IPS-20b (cell line): Measurements from ENCODE around the gene LONP1.

Experiments
- H3K27ac ChIP-seq: one replicate; pipeline ENCODE4 v1.5.1; 2013; ENCODE audit warnings: low read length
- H3K27me3 ChIP-seq: 2 replicates; pipeline ENCODE4 v1.6.1; 2013; ENCODE audit warnings: mild to moderate bottlenecking, low read length, inconsistent platforms; ENCODE audit not compliant: insufficient read depth
- H3K36me3 ChIP-seq: 2 replicates; pipeline ENCODE4 v1.6.1; 2013; ENCODE audit warnings: low read depth, mild to moderate bottlenecking, inconsistent platforms, low read length, moderate library complexity; ENCODE audit not compliant: insufficient read depth
- H3K4me1 ChIP-seq: 2 replicates; pipeline ENCODE4 v1.6.1; 2013; ENCODE audit warnings: mild to moderate bottlenecking, control low read depth, inconsistent platforms, low read length, moderate library complexity; ENCODE audit not compliant: insufficient read depth
- H3K4me3 ChIP-seq: 2 replicates; pipeline ENCODE4 v1.5.1; 2013; ENCODE audit warnings: mild to moderate bottlenecking, low read length, inconsistent platforms
- H3K9ac ChIP-seq: 2 replicates; pipeline ENCODE4 v1.6.1; 2013; ENCODE audit warnings: low read depth, mild to moderate bottlenecking, inconsistent platforms, low read length, moderate library complexity
- H3K9me3 ChIP-seq: 2 replicates; pipeline ENCODE4 v1.6.1; 2013; ENCODE audit warnings: mild to moderate bottlenecking, low read depth, low read length, inconsistent platforms; ENCODE audit not compliant: insufficient read depth

Gene LONP1

DNA sequence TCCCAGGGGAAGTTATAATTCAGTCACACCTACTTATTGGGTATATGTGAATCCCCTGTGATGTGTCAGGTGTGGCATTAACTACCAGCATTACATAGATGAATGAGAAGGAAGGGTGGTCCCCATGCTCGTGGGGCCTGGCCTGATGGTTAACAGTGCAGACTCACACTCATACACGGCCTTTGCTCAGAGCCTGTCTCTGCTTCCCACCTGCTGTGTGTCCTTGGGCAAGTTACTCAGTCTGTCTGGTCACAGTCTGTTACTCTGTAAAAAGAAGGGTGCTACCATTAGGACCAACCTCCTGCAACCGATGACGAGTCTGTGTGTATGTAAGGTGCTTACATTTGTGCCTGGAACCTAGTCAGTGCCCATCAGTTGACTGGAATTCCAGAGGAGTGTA lies 73.2 kb downstream of the LONP1 start:
- H3K9ac ChIP-seq, result no peak overlapping the region
- no peak overlapping the region for H3K27ac ChIP-seq
- H3K9me3 ChIP-seq, result no peaks in the 10 kb centered on the region
- no peak overlapping the region for H3K4me3 ChIP-seq
- H3K4me1 ChIP-seq, result no peaks in the 10 kb centered on the region; the same call in 1 of the 2 replicates
- H3K27me3 ChIP-seq, result no peaks in the 10 kb centered on the region
- peaks cover 92% of the 10 kb centered on the region for H3K36me3 ChIP-seq

GRCh38 chr19:5645409-5645808 lies 74.5 kb downstream of the LONP1 start:
- H3K27me3 ChIP-seq, result no peaks in the 10 kb centered on the region

GRCh38 chr19:5644037-5644436 lies 75.9 kb downstream of the LONP1 start:
- no peaks in the 10 kb centered on the region; the same call in 1 of the 2 replicates for H3K4me1 ChIP-seq
- no peaks in the 10 kb centered on the region for H3K9me3 ChIP-seq
- H3K4me3 ChIP-seq, result no peak overlapping the region
- no peak overlapping the region for H3K9ac ChIP-seq
- H3K36me3 ChIP-seq, result peaks cover 81% of the 10 kb centered on the region
- H3K27me3 ChIP-seq, result no peaks in the 10 kb centered on the region
- H3K27ac ChIP-seq, result no peak overlapping the region

More at GRCh38 chr19:5645409-5645808, 74.5 kb downstream of the LONP1 start:
- no peak overlapping the region for H3K4me3 ChIP-seq
- no peaks in the 10 kb centered on the region for H3K9me3 ChIP-seq
- no peaks in the 10 kb centered on the region; the same call in 1 of the 2 replicates for H3K4me1 ChIP-seq
- H3K27ac ChIP-seq, result no peak overlapping the region
- H3K9ac ChIP-seq, result no peak overlapping the region
- H3K36me3 ChIP-seq, result peaks cover 89% of the 10 kb centered on the region

- Histone ChIP-seq H3K27me3 (no peaks in the 10 kb centered on the region), H3K36me3 (peaks cover 75% of the 10 kb centered on the region), H3K27ac (no peak overlapping the region), H3K4me1 (no peaks in the 10 kb centered on the region; the same call in 1 of the 2 replicates), H3K9me3 (no peaks in the 10 kb centered on the region), H3K4me3 (no peak overlapping the region), H3K9ac (no peak overlapping the region)
Measured at GRCh38 chr19:5643060-5643459, 76.9 kb downstream of the LONP1 start.

DNA sequence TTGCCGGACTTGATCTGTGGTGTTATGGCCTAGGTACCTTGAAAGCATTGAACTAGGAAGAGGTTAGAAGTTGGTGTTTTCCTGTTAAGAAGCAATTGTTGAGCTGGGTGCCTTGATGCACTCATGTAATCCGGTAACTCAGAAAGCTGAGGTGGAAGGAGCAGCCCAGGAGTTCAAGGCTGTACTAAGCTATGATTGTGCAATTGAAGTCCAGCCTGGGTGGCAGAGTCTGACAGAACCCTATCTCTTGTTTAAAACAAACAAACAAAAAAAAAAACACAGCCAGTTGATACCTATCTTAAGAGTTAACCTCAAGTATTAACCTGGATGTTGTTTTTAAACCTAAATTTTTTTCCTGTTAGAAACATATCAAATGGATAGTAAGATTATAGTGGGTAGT lies 77.7 kb downstream of the LONP1 start:
- no peaks in the 10 kb centered on the region for H3K9me3 ChIP-seq
- H3K36me3 ChIP-seq, result peaks cover 73% of the 10 kb centered on the region
- no peak overlapping the region for H3K4me3 ChIP-seq
- no peaks in the 10 kb centered on the region; the same call in 1 of the 2 replicates for H3K4me1 ChIP-seq
- no peak overlapping the region for H3K27ac ChIP-seq
- no peak overlapping the region for H3K9ac ChIP-seq
- no peaks in the 10 kb centered on the region for H3K27me3 ChIP-seq
